PC-3 (cell line): ENCODE measurements around the gene RFK. TPM values are rescaled to one million over a fixed set of nuclear protein-coding genes. Genes with fewer than 3 reads are reported as not detected.
A peak's percentile ranks its signal among the peaks of the same experiment; 100 is the strongest.

ENCODE experiments used
- ATAC-seq: fragments of 200-7000 bp; cut with Tn5 transposase; 2 replicates; pipeline ENCODE4 v1.9.1; 2020; ENCODE audit warnings: mild to moderate bottlenecking, moderate library complexity
- BruUV-seq: library from RNA; stranded (reverse); fragments of 400-500 nt; replicated peaks from 2 replicates; lab custom pipeline; 2021; lab: Mats Ljungman, UMichigan
- CTCF ChIA-PET: fragments of 300-600 bp; sonication (Branson Sonifier 250); formaldehyde crosslinking; loops from one replicate; lab custom pipeline; 2022; ENCODE audit warnings: antibody characterized with exemption; lab: Charles Lee
- POLR2A ChIA-PET: fragments of 300-600 bp; sonication (Branson Sonifier 250); formaldehyde crosslinking; loops from one replicate; lab custom pipeline; 2022; ENCODE audit warnings: antibody characterized with exemption; ENCODE audit not compliant: unreplicated experiment; lab: Charles Lee
- DNase-seq: peaks from one replicate; pipeline ENCODE4 v3.0.0-alpha.2; 2015
- H2AFZ ChIP-seq: fragments of 300-600 bp; sonication (generic); 2 replicates; pipeline ENCODE4 v1.6.0; 2016; ENCODE audit warnings: antibody characterized with exemption, low read length
- H3F3A ChIP-seq: fragments of 300-600 bp; sonication (generic); one replicate; pipeline ENCODE4 v1.6.0; 2017; ENCODE audit warnings: antibody characterized with exemption, low read length, control low read depth, mild to moderate bottlenecking; ENCODE audit not compliant: unreplicated experiment
- H3K27ac ChIP-seq: fragments of 300-600 bp; sonication (generic); 2 replicates; pipeline ENCODE4 v1.5.1; 2016; ENCODE audit warnings: mild to moderate bottlenecking, low read length
- H3K27me3 ChIP-seq: fragments of 300-600 bp; sonication (generic); 2 replicates; pipeline ENCODE4 v1.6.1; 2016; ENCODE audit warnings: low read length, mixed read lengths
- H3K36me3 ChIP-seq: fragments of 300-600 bp; sonication (generic); 2 replicates; pipeline ENCODE4 v1.6.1; 2016; ENCODE audit warnings: low read depth, mixed run types, low read length, mixed read lengths
- H3K4me1 ChIP-seq: fragments of 300-600 bp; sonication (generic); 2 replicates; pipeline ENCODE4 v1.5.1; 2016; ENCODE audit warnings: low read length; ENCODE audit not compliant: insufficient read depth
- H3K4me2 ChIP-seq: fragments of 300-600 bp; sonication (generic); 2 replicates; pipeline ENCODE4 v1.6.0; 2016; ENCODE audit warnings: low read length
- H3K4me3 ChIP-seq: fragments of 300-600 bp; sonication (generic); 2 replicates; pipeline ENCODE4 v1.5.1; 2016; ENCODE audit warnings: mild to moderate bottlenecking, low read length, mixed read lengths
- H3K79me2 ChIP-seq: fragments of 300-600 bp; sonication (generic); 2 replicates; pipeline ENCODE4 v1.6.1; 2017; ENCODE audit warnings: low read length, mixed read lengths
- H3K9ac ChIP-seq: fragments of 300-600 bp; sonication (generic); 2 replicates; pipeline ENCODE4 v1.6.0; 2016; ENCODE audit warnings: mild to moderate bottlenecking, low read length
- H3K9me2 ChIP-seq: fragments of 300-600 bp; sonication (generic); replicated peaks from 2 replicates; pipeline ENCODE4 v1.6.1; 2016; ENCODE audit warnings: mixed run types, low read length, mixed read lengths
- H3K9me3 ChIP-seq: fragments of 300-600 bp; sonication (generic); 2 replicates; pipeline ENCODE4 v1.6.1; 2016; ENCODE audit warnings: low read length, mixed read lengths
- H4K20me1 ChIP-seq: fragments of 300-600 bp; sonication (generic); 2 replicates; pipeline ENCODE4 v1.6.1; 2016; ENCODE audit warnings: low read length, mixed read lengths
- EZH2 ChIP-seq: fragments of 300-600 bp; sonication (generic); IDR thresholded peaks from one replicate; pipeline ENCODE4 v1.6.1; 2017; ENCODE audit warnings: antibody characterized with exemption, mild to moderate bottlenecking, low read length; ENCODE audit not compliant: unreplicated experiment
- EZH2phosphoT487 ChIP-seq: fragments of 300-600 bp; sonication (generic); IDR thresholded peaks from 2 replicates; pipeline ENCODE4 v1.6.1; 2018; ENCODE audit warnings: mild to moderate bottlenecking, antibody characterized with exemption, low read length, borderline replicate concordance
- intact Hi-C: fragments of 100-400 bp; cut with micrococcal nuclease; formaldehyde crosslinking; loops from 2 replicates; pipeline ENCODE4 v1.9.0; 2023
- total RNA-seq: library from RNA; depleted of rRNA; stranded (reverse); fragments of >200 nt; gene quantifications from 2 replicates; pipeline ENCODE4 v1.2.3, GENCODE V29; 2014
- TF ChIP-seq, protein P1 (sequence below): fragments of 300-600 bp; sonication (generic); conservative IDR thresholded peaks from 2 replicates; pipeline ENCODE4 v1.5.1; 2017; ENCODE audit warnings: antibody characterized with exemption, low read depth, mild to moderate bottlenecking, low read length

Gene RFK
- total RNA-seq, 1 experiment from 2014 or later = 8.1 TPM

- H3K9ac ChIP-seq = no peak overlapping the region
- no peaks in the 10 kb centered on the region for H3K79me2 ChIP-seq
- intact Hi-C loops = no loop called here
- no peak for DNase-seq
- H3K27ac ChIP-seq = no peak overlapping the region
- BruUV-seq = no TSS peak
- no peaks in the 10 kb centered on the region for H3K9me3 ChIP-seq
- H3K36me3 ChIP-seq = no peaks in the 10 kb centered on the region
- H3K4me2 ChIP-seq = no peak overlapping the region
- H3K4me3 ChIP-seq = no peak overlapping the region
- no peak for TF ChIP-seq EZH2
- TF ChIP-seq, protein P1, sequence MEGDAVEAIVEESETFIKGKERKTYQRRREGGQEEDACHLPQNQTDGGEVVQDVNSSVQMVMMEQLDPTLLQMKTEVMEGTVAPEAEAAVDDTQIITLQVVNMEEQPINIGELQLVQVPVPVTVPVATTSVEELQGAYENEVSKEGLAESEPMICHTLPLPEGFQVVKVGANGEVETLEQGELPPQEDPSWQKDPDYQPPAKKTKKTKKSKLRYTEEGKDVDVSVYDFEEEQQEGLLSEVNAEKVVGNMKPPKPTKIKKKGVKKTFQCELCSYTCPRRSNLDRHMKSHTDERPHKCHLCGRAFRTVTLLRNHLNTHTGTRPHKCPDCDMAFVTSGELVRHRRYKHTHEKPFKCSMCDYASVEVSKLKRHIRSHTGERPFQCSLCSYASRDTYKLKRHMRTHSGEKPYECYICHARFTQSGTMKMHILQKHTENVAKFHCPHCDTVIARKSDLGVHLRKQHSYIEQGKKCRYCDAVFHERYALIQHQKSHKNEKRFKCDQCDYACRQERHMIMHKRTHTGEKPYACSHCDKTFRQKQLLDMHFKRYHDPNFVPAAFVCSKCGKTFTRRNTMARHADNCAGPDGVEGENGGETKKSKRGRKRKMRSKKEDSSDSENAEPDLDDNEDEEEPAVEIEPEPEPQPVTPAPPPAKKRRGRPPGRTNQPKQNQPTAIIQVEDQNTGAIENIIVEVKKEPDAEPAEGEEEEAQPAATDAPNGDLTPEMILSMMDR = no peak
- TF ChIP-seq EZH2phosphoT487 = no peak
- ATAC-seq = no peak
- no peaks in the 10 kb centered on the region for H3K9me2 ChIP-seq
- no peaks in the 10 kb centered on the region for H4K20me1 ChIP-seq
- no peak overlapping the region for H2AFZ ChIP-seq
- H3F3A ChIP-seq = no peaks in the 10 kb centered on the region
- H3K27me3 ChIP-seq = no peaks in the 10 kb centered on the region
- ChIA-PET CTCF (no interaction called here), POLR2A (no interaction called here)
- H3K4me1 ChIP-seq = peaks cover 16% of the 10 kb centered on the region; the same call in 1 of the 2 replicates
These were observed 20.9 kb downstream of the RFK start for GRCh38 chr9:76373173-76373783.

DNA sequence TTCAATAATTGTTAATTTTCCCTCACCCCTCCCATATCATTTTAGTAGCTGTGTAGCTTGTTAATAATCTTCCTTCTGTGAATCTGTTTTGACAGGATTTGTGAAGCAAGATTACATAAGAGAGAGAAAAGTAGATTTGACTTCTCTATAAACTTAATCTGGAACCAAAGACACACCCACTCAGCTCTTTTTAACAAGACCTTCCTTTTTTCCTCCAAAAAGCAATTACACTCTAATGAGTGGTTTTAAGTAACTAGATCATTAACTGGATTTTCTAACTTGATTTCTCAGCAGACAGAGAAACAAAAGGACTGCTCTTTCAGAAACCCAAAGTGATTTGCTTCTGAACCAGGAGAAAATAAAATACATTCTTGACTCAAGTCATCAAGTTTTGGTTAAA is 21.9 kb downstream of the RFK start:
- H4K20me1 ChIP-seq = no peaks in the 10 kb centered on the region
- H3K9me3 ChIP-seq = no peaks in the 10 kb centered on the region
- H3F3A ChIP-seq = no peaks in the 10 kb centered on the region
- no peaks in the 10 kb centered on the region for H3K36me3 ChIP-seq
- H3K9me2 ChIP-seq = no peaks in the 10 kb centered on the region
- H3K4me2 ChIP-seq = no peak overlapping the region
- ChIA-PET POLR2A (no interaction called here), CTCF (no interaction called here)
- no peak for ATAC-seq
- intact Hi-C loops = no loop called here
- H3K4me1 ChIP-seq = peaks cover 16% of the 10 kb centered on the region; the same call in 1 of the 2 replicates
- no peak overlapping the region for H3K4me3 ChIP-seq
- no TSS peak for BruUV-seq
- no peaks in the 10 kb centered on the region for H3K27me3 ChIP-seq
- no peak for DNase-seq
- no peak overlapping the region for H3K27ac ChIP-seq
- H3K9ac ChIP-seq = no peak overlapping the region
- TF ChIP-seq, protein P1 = no peak
- no peak for TF ChIP-seq EZH2
- TF ChIP-seq EZH2phosphoT487 = no peak
- H3K79me2 ChIP-seq = no peaks in the 10 kb centered on the region
- no peak overlapping the region for H2AFZ ChIP-seq

DNA sequence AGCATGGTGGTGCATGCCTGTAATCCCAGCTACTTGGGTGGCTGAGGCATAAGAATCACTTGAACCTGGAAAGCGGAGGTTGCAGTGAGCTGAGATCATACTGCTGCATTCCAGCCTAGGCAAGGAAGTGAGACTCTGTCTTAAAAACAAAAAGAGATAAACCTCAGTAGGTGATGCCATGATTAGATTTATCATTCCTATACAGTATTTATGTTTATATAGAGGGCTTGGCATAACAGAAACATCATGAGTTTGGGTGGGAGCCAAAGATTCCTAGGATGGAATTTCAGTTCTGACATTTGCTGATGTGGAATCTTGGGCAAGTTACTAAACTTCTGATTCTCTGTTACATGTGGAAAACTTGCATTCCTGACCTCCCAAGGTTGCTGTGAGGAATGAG is 22.3 kb downstream of the RFK start:
- ATAC-seq = no peak
- BruUV-seq = no TSS peak

More for the DNA sequence above, 22.3 kb downstream of the RFK start:
- no peaks in the 10 kb centered on the region for H3F3A ChIP-seq
- no peaks in the 10 kb centered on the region for H3K9me2 ChIP-seq
- H3K27ac ChIP-seq = no peak overlapping the region
- no peak overlapping the region for H2AFZ ChIP-seq
- intact Hi-C loops = no loop called here
- no peak overlapping the region for H3K9ac ChIP-seq
- TF ChIP-seq EZH2 = no peak
- no peak for TF ChIP-seq EZH2phosphoT487
- TF ChIP-seq, protein P1 = no peak
- peaks cover 16% of the 10 kb centered on the region; the same call in 1 of the 2 replicates for H3K4me1 ChIP-seq
- POLR2A ChIA-PET = no interaction called here
- CTCF ChIA-PET = no interaction called here
- H3K9me3 ChIP-seq = no peaks in the 10 kb centered on the region
- no peaks in the 10 kb centered on the region for H4K20me1 ChIP-seq
- H3K27me3 ChIP-seq = no peaks in the 10 kb centered on the region
- no peaks in the 10 kb centered on the region for H3K79me2 ChIP-seq
- H3K4me2 ChIP-seq = no peak overlapping the region
- H3K36me3 ChIP-seq = no peaks in the 10 kb centered on the region
- peak; percentile 37 for DNase-seq
- H3K4me3 ChIP-seq = no peak overlapping the region
